ENCODE data around the gene BRINP1.

The BRINP1 gene

DNA sequence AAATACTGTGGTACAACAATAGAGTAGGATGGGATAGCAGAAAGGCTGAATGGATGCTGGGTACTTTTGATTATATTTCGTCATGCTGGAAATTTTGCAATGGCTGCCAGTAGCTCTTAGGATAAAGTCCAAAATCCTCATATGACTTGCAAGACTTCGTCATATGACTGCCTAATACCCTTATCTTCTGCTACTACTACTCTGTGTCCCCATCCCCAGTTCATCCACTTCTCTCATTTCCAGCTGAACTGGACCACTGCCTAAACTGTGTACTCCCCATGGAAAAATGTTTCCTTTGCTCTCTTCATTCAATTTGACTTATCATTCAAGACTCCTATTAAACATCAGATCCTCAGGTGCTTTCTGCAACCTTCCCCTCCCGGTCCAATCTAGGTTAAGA lies 212.9 kb downstream of the BRINP1 start:
- H3K9me3 ChIP-seq: no peaks in the 10 kb centered on the region
- no peak overlapping the region for H3K27ac ChIP-seq
- H3K36me3 ChIP-seq: no peaks in the 10 kb centered on the region
- H3K27me3 ChIP-seq: no peaks in the 10 kb centered on the region
- H4K20me1 ChIP-seq: no peaks in the 10 kb centered on the region
- no peak for TF ChIP-seq Cebpa-rat (IDR thresholded peaks at IDR 0.05)
- H3K4me2 ChIP-seq: no peak overlapping the region
- no peaks in the 10 kb centered on the region for H3K4me1 ChIP-seq
- no peak overlapping the region for H3K9ac ChIP-seq
- no peak overlapping the region for H3K4me3 ChIP-seq

DNA sequence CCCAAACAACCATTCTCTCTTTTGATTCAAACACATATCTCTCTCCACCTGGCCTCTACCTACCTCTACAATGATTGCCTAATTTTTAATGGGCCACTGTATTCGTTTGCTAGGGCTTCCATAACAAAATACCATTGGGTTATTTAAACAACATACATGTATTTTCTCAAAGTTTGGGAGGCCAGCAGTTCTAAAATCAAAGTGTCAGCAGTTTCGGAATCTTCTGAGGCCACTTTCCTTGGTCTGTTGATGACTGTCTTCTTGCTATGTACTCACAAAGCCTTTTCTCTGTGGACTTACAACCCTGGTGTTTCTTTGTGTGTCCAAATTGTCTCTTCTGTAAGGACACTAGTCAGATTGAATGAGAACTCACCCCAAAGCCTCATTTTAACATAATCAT lies 214.7 kb downstream of the BRINP1 start:
- H3K27me3 ChIP-seq: no peaks in the 10 kb centered on the region
- H3K4me2 ChIP-seq: no peak overlapping the region
- no peak overlapping the region for H3K4me3 ChIP-seq
- H3K27ac ChIP-seq: no peak overlapping the region
- H4K20me1 ChIP-seq: no peaks in the 10 kb centered on the region
- no peaks in the 10 kb centered on the region for H3K4me1 ChIP-seq
- H3K9ac ChIP-seq: no peak overlapping the region
- no peaks in the 10 kb centered on the region for H3K9me3 ChIP-seq
- H3K36me3 ChIP-seq: no peaks in the 10 kb centered on the region
- TF ChIP-seq Cebpa-rat (IDR thresholded peaks at IDR 0.05): no peak

DNA sequence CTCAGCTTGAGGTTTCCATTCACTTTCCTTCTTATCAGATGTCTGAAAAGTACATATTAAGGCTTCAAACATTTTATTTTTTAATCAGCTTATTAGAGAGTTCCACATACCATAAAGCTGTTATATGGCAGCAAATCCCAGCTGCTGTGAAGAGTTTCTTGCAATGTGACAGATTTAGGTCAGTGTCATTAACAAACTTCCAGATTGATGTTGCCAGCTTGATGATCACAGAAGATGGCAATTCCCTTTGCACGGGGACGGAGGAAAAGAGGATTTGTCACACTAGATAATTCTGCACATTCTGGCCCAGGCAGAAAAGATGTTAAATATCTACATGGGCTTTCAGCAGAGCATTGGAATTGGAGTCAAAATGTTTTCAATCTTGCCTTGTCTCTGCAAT lies 215.8 kb downstream of the BRINP1 start:
- H3K4me3 ChIP-seq: no peak overlapping the region
- no peaks in the 10 kb centered on the region for H3K9me3 ChIP-seq
- H3K4me1 ChIP-seq: no peaks in the 10 kb centered on the region
- no peak overlapping the region for H3K4me2 ChIP-seq
- no peak overlapping the region for H3K27ac ChIP-seq
- H4K20me1 ChIP-seq: no peaks in the 10 kb centered on the region
- H3K36me3 ChIP-seq: no peaks in the 10 kb centered on the region
- TF ChIP-seq Cebpa-rat (IDR thresholded peaks at IDR 0.05): no peak
- no peaks in the 10 kb centered on the region for H3K27me3 ChIP-seq
- H3K9ac ChIP-seq: no peak overlapping the region

DNA sequence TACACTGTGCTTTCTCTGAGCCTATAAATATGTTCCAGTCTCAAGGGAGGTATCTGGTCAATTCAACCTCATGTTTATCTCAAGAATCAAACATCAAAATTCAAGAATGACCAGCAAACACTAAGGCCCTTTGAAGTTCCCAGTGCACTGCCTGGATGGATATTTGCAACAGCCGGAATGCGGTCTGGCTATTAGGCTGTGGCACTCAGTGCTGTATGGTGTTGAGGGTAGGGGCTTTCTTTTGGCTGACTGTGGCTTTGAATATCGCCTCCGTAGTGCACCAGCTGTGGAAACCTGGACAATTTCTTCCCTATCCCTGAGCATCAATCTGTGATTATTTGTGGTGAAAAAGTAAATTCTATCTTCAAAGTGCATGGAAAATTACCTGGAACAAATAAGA lies 220.4 kb downstream of the BRINP1 start:
- Histone ChIP-seq H3K27ac (no peak overlapping the region), H3K36me3 (no peaks in the 10 kb centered on the region), H3K9ac (no peak overlapping the region), H3K27me3 (no peaks in the 10 kb centered on the region), H3K4me2 (no peak overlapping the region), H3K9me3 (no peaks in the 10 kb centered on the region), H4K20me1 (no peaks in the 10 kb centered on the region), H3K4me1 (no peaks in the 10 kb centered on the region), H3K4me3 (no peak overlapping the region)
- TF ChIP-seq Cebpa-rat (IDR thresholded peaks at IDR 0.05): no peak

DNA sequence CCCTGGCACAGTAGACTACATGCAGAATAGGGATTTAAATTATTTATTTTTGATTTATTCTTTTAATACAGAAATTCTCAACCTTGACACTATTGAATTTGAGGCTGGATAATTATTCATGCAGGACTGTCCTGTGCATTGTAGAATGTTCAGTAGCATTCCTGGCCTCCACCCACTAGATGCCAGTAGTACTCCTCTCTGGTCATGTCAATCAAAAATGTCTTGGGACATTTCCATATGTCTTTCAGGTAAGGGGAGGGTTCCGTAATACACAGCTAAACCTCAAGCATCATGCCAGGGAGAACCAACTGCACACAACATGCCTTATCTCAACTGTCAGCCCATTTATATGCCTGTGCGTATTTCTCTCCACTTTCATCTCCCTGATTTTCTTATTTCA lies 231.8 kb downstream of the BRINP1 start:
- no peak overlapping the region for H3K4me2 ChIP-seq
- no peak overlapping the region for H3K9ac ChIP-seq
- no peak for TF ChIP-seq Cebpa-rat (IDR thresholded peaks at IDR 0.05)
- no peaks in the 10 kb centered on the region for H3K36me3 ChIP-seq
- H4K20me1 ChIP-seq: no peaks in the 10 kb centered on the region
- no peak overlapping the region for H3K4me3 ChIP-seq
- no peaks in the 10 kb centered on the region for H3K27me3 ChIP-seq
- no peaks in the 10 kb centered on the region for H3K9me3 ChIP-seq
- H3K4me1 ChIP-seq: no peaks in the 10 kb centered on the region
- no peak overlapping the region for H3K27ac ChIP-seq

DNA sequence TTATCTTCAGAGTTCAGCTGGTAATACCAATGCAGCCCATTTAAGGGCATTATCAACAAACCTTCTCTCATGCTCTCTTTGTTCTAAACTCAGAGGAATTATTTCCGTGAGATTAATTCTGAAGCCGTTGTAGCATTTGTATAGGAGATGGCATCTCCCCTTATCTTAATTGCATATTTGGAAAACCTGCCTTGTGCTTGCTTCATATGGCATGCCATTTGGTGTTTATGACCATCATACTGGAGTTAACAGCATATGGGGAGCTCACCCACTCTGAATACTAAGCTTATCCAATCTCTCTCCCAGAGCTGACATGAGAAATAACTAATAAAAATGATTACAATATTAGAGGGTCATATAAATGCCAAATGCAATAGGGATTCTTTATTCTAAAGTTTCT lies 243.2 kb downstream of the BRINP1 start:
- H4K20me1 ChIP-seq: no peaks in the 10 kb centered on the region
- no peak overlapping the region for H3K9ac ChIP-seq
- TF ChIP-seq Cebpa-rat (IDR thresholded peaks at IDR 0.05): no peak
- no peak overlapping the region for H3K4me2 ChIP-seq
- no peaks in the 10 kb centered on the region for H3K4me1 ChIP-seq
- H3K27ac ChIP-seq: no peak overlapping the region
- no peaks in the 10 kb centered on the region for H3K9me3 ChIP-seq
- no peaks in the 10 kb centered on the region; the same call in 1 of the 2 replicates for H3K27me3 ChIP-seq
- H3K4me3 ChIP-seq: no peak overlapping the region
- no peaks in the 10 kb centered on the region for H3K36me3 ChIP-seq

DNA sequence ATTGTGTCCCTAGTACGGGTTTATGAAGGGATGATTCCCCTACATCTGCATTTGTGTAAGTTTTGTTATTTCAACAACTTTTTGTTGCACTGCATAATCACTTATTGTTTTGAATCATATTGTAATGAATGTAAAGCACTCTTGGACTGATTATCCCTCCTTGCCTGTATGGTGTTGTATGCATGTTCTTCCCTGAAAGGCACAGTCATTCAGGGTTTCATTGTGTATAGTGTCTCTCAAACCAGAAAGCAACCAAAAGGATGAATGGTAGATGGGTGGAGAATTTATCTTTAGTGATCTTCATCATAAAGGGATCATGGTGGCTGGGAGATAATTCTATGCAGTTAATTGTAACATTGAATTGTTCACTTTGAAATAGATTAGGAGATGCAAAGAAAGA lies 247.3 kb downstream of the BRINP1 start:
- Histone ChIP-seq H3K4me2 (no peak overlapping the region), H3K4me1 (no peaks in the 10 kb centered on the region), H4K20me1 (no peaks in the 10 kb centered on the region), H3K9me3 (no peaks in the 10 kb centered on the region), H3K36me3 (no peaks in the 10 kb centered on the region), H3K27ac (no peak overlapping the region), H3K9ac (no peak overlapping the region), H3K4me3 (no peak overlapping the region), H3K27me3 (no peaks in the 10 kb centered on the region; the same call in 1 of the 2 replicates)
- TF ChIP-seq Cebpa-rat (IDR thresholded peaks at IDR 0.05): no peak

DNA sequence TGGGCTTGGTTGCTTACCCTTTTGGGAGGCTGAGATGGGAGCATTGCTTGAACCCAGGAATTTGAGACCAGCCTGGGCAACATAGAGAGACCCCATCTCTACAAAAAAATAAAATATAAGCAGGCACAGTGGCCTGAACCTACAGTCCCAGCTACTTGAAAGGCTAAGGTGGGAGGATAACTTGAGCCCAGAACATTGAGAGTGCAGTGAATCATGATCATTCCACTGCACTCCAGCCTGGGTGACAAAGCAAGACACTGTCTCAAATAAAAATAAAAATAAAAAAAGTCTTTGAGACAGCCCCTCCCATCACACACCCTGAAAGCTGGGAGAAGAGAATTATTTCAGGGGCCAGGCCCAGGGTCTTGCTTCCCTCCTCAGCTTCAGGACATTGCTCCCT lies 251.8 kb downstream of the BRINP1 start:
- Histone ChIP-seq H4K20me1 (no peaks in the 10 kb centered on the region), H3K4me1 (no peaks in the 10 kb centered on the region), H3K27me3 (no peaks in the 10 kb centered on the region; the same call in 1 of the 2 replicates), H3K36me3 (no peaks in the 10 kb centered on the region), H3K4me3 (no peak overlapping the region), H3K9me3 (no peaks in the 10 kb centered on the region), H3K9ac (no peak overlapping the region), H3K27ac (no peak overlapping the region), H3K4me2 (no peak overlapping the region)
- no peak for TF ChIP-seq Cebpa-rat (IDR thresholded peaks at IDR 0.05)
